Activated naive CD4-positive, alpha-beta T cell treated with anti-CD3 and anti-CD28 coated beads for 36 hours (primary cell): ENCODE measurements around the gene MICAL3. TPM values are rescaled to one million over a fixed set of nuclear protein-coding genes. Genes with fewer than 3 reads are reported as not detected.
"Not testable (repeated sequence)": the region's sequence is repeated elsewhere in the genome, so short reads cannot be mapped to it uniquely, and the experiment has no call there.

ENCODE experiments used
- CTCF ChIA-PET: fragments of 350-600 bp; sonication (Branson Sonifier 250); formaldehyde crosslinking; loops from one replicate; lab custom pipeline; 2021; ENCODE audit warnings: antibody characterized with exemption; lab: Charles Lee
- DNase-seq: peaks from one replicate; pipeline ENCODE4 v3.0.0-alpha.2; 2020
- H3K27ac Mint-ChIP-seq: one replicate; pipeline ENCODE4 v1.8.0; 2021; ENCODE audit warnings: mild to moderate bottlenecking, mixed read lengths
- H3K27me3 Mint-ChIP-seq: one replicate; pipeline ENCODE4 v1.8.0; 2021; ENCODE audit warnings: low read depth, mixed read lengths
- H3K36me3 Mint-ChIP-seq: one replicate; pipeline ENCODE4 v1.8.0; 2021; ENCODE audit warnings: low read depth, mixed read lengths
- H3K4me1 Mint-ChIP-seq: one replicate; pipeline ENCODE4 v1.8.0; 2021; ENCODE audit warnings: low read depth, mixed read lengths
- H3K4me3 Mint-ChIP-seq: one replicate; pipeline ENCODE4 v1.8.0; 2021; ENCODE audit warnings: mild to moderate bottlenecking, moderate library complexity, mixed read lengths
- H3K9me3 Mint-ChIP-seq: one replicate; pipeline ENCODE4 v1.8.0; 2021; ENCODE audit warnings: mixed read lengths
- intact Hi-C: fragments of 100-400 bp; cut with micrococcal nuclease; formaldehyde crosslinking; loops from one replicate; pipeline ENCODE4 v1.15.1; 2023
- total RNA-seq, 2 experiments: library from RNA; stranded (reverse); gene quantifications; one replicate each; pipeline ENCODE4 v1.2.3, GENCODE V29; 2021

MICAL3 gene
- total RNA-seq, 2 experiments from 2014 or later, result 21.0 to 25.8 TPM

GRCh38 chr22:18024956-18025720 is 777 bp upstream of the MICAL3 start:
- intact Hi-C loops, result loop anchor here (5.0 to 10.0 kb wide), 2 partner anchors 52 to 130 kb away; partner anchors contain the start of gene PEX26
- H3K36me3 Mint-ChIP-seq, result no peaks in the 10 kb centered on the region
- peaks cover 27% of the 10 kb centered on the region for H3K27me3 Mint-ChIP-seq
- no peak for DNase-seq
- CTCF ChIA-PET, result interaction anchor here (0.6 to 2.4 kb wide), 10 partner anchors 8 to 197 kb away, joined by 3 to 9 read pairs (median 3); no protein-coding TSS in a partner anchor
- H3K4me3 Mint-ChIP-seq, result peak overlapping the region; percentile 70
- no peak overlapping the region for H3K27ac Mint-ChIP-seq
- no peaks in the 10 kb centered on the region for H3K9me3 Mint-ChIP-seq
- peaks cover 10% of the 10 kb centered on the region for H3K4me1 Mint-ChIP-seq

- no peaks in the 10 kb centered on the region for H3K9me3 Mint-ChIP-seq
- CTCF ChIA-PET, result interaction anchor here (0.6 to 2.0 kb wide), 13 partner anchors 10 to 384 kb away, joined by 3 to 10 read pairs (median 4); no protein-coding TSS in a partner anchor
- peaks cover 27% of the 10 kb centered on the region for H3K27me3 Mint-ChIP-seq
- peaks cover 10% of the 10 kb centered on the region for H3K4me1 Mint-ChIP-seq
- no peak overlapping the region for H3K27ac Mint-ChIP-seq
- intact Hi-C loops, result loop anchor here (1.0 to 10.0 kb wide), 3 partner anchors 54 to 193 kb away; partner anchors contain the start of gene PEX26
- H3K36me3 Mint-ChIP-seq, result no peaks in the 10 kb centered on the region
- peak overlapping the region; percentile 84 for H3K4me3 Mint-ChIP-seq
- DNase-seq, result peak; percentile 36
Observed at GRCh38 chr22:18023509-18024275, 669 bp downstream of the MICAL3 start.

- H3K4me3 Mint-ChIP-seq, result no peak overlapping the region
- H3K27ac Mint-ChIP-seq, result no peak overlapping the region
- CTCF ChIA-PET, result interaction anchor here (0.6 to 2.0 kb wide), 7 partner anchors 19 to 383 kb away, joined by 3 to 10 read pairs (median 5); no protein-coding TSS in a partner anchor
- H3K36me3 Mint-ChIP-seq, result no peaks in the 10 kb centered on the region
- H3K4me1 Mint-ChIP-seq, result peaks cover 10% of the 10 kb centered on the region
- no peak for DNase-seq
- H3K27me3 Mint-ChIP-seq, result peaks cover 27% of the 10 kb centered on the region
- intact Hi-C loops, result loop anchor here (1.0 to 10.0 kb wide), 3 partner anchors 54 to 193 kb away; partner anchors contain the start of gene PEX26
- H3K9me3 Mint-ChIP-seq, result no peaks in the 10 kb centered on the region
Observed at GRCh38 chr22:18022876-18023275, 1.5 kb downstream of the MICAL3 start.

- H3K4me1 Mint-ChIP-seq, result peaks cover 10% of the 10 kb centered on the region
- no peak overlapping the region for H3K27ac Mint-ChIP-seq
- CTCF ChIA-PET, result no interaction called here
- intact Hi-C loops, result loop anchor here (5.0 to 10.0 kb wide), 2 partner anchors 56 to 127 kb away; partner anchors contain the start of gene PEX26
- H3K4me3 Mint-ChIP-seq, result no peak overlapping the region
- no peak for DNase-seq
- peaks cover 24% of the 10 kb centered on the region for H3K27me3 Mint-ChIP-seq
- H3K9me3 Mint-ChIP-seq, result no peaks in the 10 kb centered on the region
- no peaks in the 10 kb centered on the region for H3K36me3 Mint-ChIP-seq
Observed at GRCh38 chr22:18021431-18021830, 2.9 kb downstream of the MICAL3 start.

GRCh38 chr22:18020743-18021142 is 3.6 kb downstream of the MICAL3 start:
- H3K4me3 Mint-ChIP-seq, DNase-seq, H3K9me3 Mint-ChIP-seq, H3K36me3 Mint-ChIP-seq, H3K27ac Mint-ChIP-seq, H3K4me1 Mint-ChIP-seq: not testable (repeated sequence)
- CTCF ChIA-PET, result interaction anchor here (0.8 kb wide), 1 partner anchor 21 kb away, joined by 3 read pairs; no protein-coding TSS in a partner anchor
- H3K27me3 Mint-ChIP-seq, result peaks cover 24% of the 10 kb centered on the region
- intact Hi-C loops, result loop anchor here (5.0 to 10.0 kb wide), 2 partner anchors 57 to 126 kb away; partner anchors contain the start of gene PEX26

GRCh38 chr22:18013947-18014346 is 10.4 kb downstream of the MICAL3 start:
- intact Hi-C loops, result no loop called here
- Mint-ChIP-seq H3K4me3 (no peak overlapping the region), H3K9me3 (no peaks in the 10 kb centered on the region), H3K36me3 (no peaks in the 10 kb centered on the region), H3K27me3 (no peaks in the 10 kb centered on the region), H3K27ac (no peak overlapping the region), H3K4me1 (no peaks in the 10 kb centered on the region)
- DNase-seq, result no peak
- CTCF ChIA-PET, result no interaction called here

GRCh38 chr22:18013436-18013835 is 10.9 kb downstream of the MICAL3 start:
- Mint-ChIP-seq H3K36me3 (no peaks in the 10 kb centered on the region), H3K27me3 (peaks cover 1% of the 10 kb centered on the region), H3K9me3 (no peaks in the 10 kb centered on the region), H3K4me1 (no peaks in the 10 kb centered on the region), H3K27ac (no peak overlapping the region), H3K4me3 (no peak overlapping the region)
- CTCF ChIA-PET, result no interaction called here
- intact Hi-C loops, result no loop called here
- no peak for DNase-seq

GRCh38 chr22:18012531-18012930 is 11.8 kb downstream of the MICAL3 start:
- Mint-ChIP-seq H3K9me3 (no peaks in the 10 kb centered on the region), H3K36me3 (no peaks in the 10 kb centered on the region), H3K27ac (no peak overlapping the region), H3K4me1 (no peaks in the 10 kb centered on the region), H3K4me3 (no peak overlapping the region), H3K27me3 (peaks cover 3% of the 10 kb centered on the region)
- DNase-seq, result no peak
- intact Hi-C loops, result no loop called here
- CTCF ChIA-PET, result interaction anchor here (0.6 to 1.0 kb wide), 3 partner anchors 122 to 182 kb away, joined by 3 to 4 read pairs (median 4); no protein-coding TSS in a partner anchor

- Mint-ChIP-seq H3K9me3 (no peaks in the 10 kb centered on the region), H3K27me3 (peaks cover 3% of the 10 kb centered on the region), H3K27ac (no peak overlapping the region), H3K36me3 (no peaks in the 10 kb centered on the region), H3K4me1 (no peaks in the 10 kb centered on the region), H3K4me3 (no peak overlapping the region)
- CTCF ChIA-PET, result no interaction called here
- DNase-seq, result no peak
- intact Hi-C loops, result no loop called here
Observed at GRCh38 chr22:18010266-18010665, 14.1 kb downstream of the MICAL3 start.

GRCh38 chr22:18008136-18008535 is 16.2 kb downstream of the MICAL3 start:
- Mint-ChIP-seq H3K9me3 (no peaks in the 10 kb centered on the region), H3K36me3 (no peaks in the 10 kb centered on the region), H3K4me1 (no peaks in the 10 kb centered on the region), H3K27me3 (peaks cover 5% of the 10 kb centered on the region), H3K4me3 (no peak overlapping the region), H3K27ac (no peak overlapping the region)
- intact Hi-C loops, result loop anchor here (10.0 kb wide), 1 partner anchor 923 kb away; the partner anchor contains the start of gene IL17RA
- CTCF ChIA-PET, result interaction anchor here (0.6 to 1.5 kb wide), 2 partner anchors 10 to 68 kb away, joined by 3 to 4 read pairs; no protein-coding TSS in a partner anchor
- no peak for DNase-seq

- Mint-ChIP-seq H3K27ac (no peak overlapping the region), H3K27me3 (peaks cover 7% of the 10 kb centered on the region), H3K9me3 (no peaks in the 10 kb centered on the region), H3K4me3 (no peak overlapping the region), H3K4me1 (peaks cover 8% of the 10 kb centered on the region), H3K36me3 (no peaks in the 10 kb centered on the region)
- DNase-seq, result no peak
- CTCF ChIA-PET, result interaction anchor here (1.0 to 2.6 kb wide), 3 partner anchors 18 to 176 kb away, joined by 3 to 10 read pairs (median 5); partner anchors contain the start of gene MICAL3
- intact Hi-C loops, result loop anchor here (10.0 kb wide), 1 partner anchor 921 kb away; the partner anchor contains the start of gene IL17RA
Observed at GRCh38 chr22:18005201-18005926, 19.0 kb downstream of the MICAL3 start.
